Mesenchymal stem cell (in vitro differentiated cells and primary cell): Measurements from ENCODE around the gene GDPD3.

Source experiments
- DNase-seq: peaks from one replicate; pipeline ENCODE4 v3.0.0-alpha.2; 2013
- H2AFZ ChIP-seq: one replicate; pipeline ENCODE4 v1.6.1; 2013; ENCODE audit warnings: low read depth, mild to moderate bottlenecking, control low read depth, inconsistent platforms, low read length, moderate library complexity
- H2AK5ac ChIP-seq: 2 replicates; pipeline ENCODE4 v1.6.1; 2013; ENCODE audit warnings: low read length, moderate library complexity, mild to moderate bottlenecking, inconsistent platforms; ENCODE audit not compliant: severe bottlenecking
- H2BK120ac ChIP-seq: one replicate; pipeline ENCODE4 v1.6.1; 2013; ENCODE audit warnings: low read depth, mild to moderate bottlenecking, inconsistent platforms, low read length, moderate library complexity
- H2BK12ac ChIP-seq, 2 experiments: one replicate each; pipeline ENCODE4 v1.6.1; 2013; ENCODE audit warnings: inconsistent platforms in 2 of 2, low read length in 2 of 2, mild to moderate bottlenecking in 2 of 2, moderate library complexity in 2 of 2, control low read depth in 1 of 2
- H2BK15ac ChIP-seq: one replicate; pipeline ENCODE4 v1.6.1; 2013; ENCODE audit warnings: mild to moderate bottlenecking, low read depth, inconsistent platforms; ENCODE audit not compliant: poor library complexity, severe bottlenecking
- H2BK5ac ChIP-seq: 2 replicates; pipeline ENCODE4 v1.6.1; 2013; ENCODE audit warnings: low read depth, mild to moderate bottlenecking, low read length, control low read depth, inconsistent platforms; ENCODE audit not compliant: poor library complexity, severe bottlenecking
- H3K14ac ChIP-seq, 2 experiments: one replicate each; pipeline ENCODE4 v1.6.1; 2013; ENCODE audit warnings: inconsistent platforms in 2 of 2, low read length in 2 of 2, control low read depth in 1 of 2, mild to moderate bottlenecking in 1 of 2, moderate library complexity in 1 of 2
- H3K18ac ChIP-seq, 2 experiments: one replicate each; pipeline ENCODE4 v1.6.1; 2013; ENCODE audit warnings: inconsistent platforms in 2 of 2, low read length in 2 of 2, control low read depth in 1 of 2, low read depth in 1 of 2, mild to moderate bottlenecking in 1 of 2
- H3K23ac ChIP-seq, 2 experiments: one replicate each; pipeline ENCODE4 v1.6.1; 2013; ENCODE audit warnings: inconsistent platforms in 2 of 2, low read length in 2 of 2, mild to moderate bottlenecking in 2 of 2, moderate library complexity in 2 of 2, control low read depth in 1 of 2
- H3K27ac ChIP-seq: 2 replicates; pipeline ENCODE4 v1.5.1; 2013; ENCODE audit warnings: mild to moderate bottlenecking, moderate library complexity, low read length, control low read depth, inconsistent platforms; ENCODE audit not compliant: poor library complexity, severe bottlenecking
- H3K27me3 ChIP-seq, 2 experiments: 2 replicates each; pipeline versions ENCODE4 v1.6.1 to v1.7.0; 2013; ENCODE audit warnings: low read length in 2 of 2, mild to moderate bottlenecking in 2 of 2, moderate library complexity in 2 of 2, control low read depth in 1 of 2, inconsistent platforms in 1 of 2; ENCODE audit not compliant: control insufficient read depth in 1 of 2, insufficient read depth in 1 of 2
- H3K36me3 ChIP-seq, 2 experiments: 2 replicates each; pipeline versions ENCODE4 v1.6.1 to v1.7.0; 2013; ENCODE audit warnings: low read length in 2 of 2, control low read depth in 1 of 2, inconsistent platforms in 1 of 2, low read depth in 1 of 2, mild to moderate bottlenecking in 1 of 2; ENCODE audit not compliant: insufficient read depth in 2 of 2, control insufficient read depth in 1 of 2
- H3K4ac ChIP-seq, 2 experiments: one replicate each; pipeline ENCODE4 v1.6.1; 2013; ENCODE audit warnings: inconsistent platforms in 2 of 2, low read length in 2 of 2, mild to moderate bottlenecking in 2 of 2, moderate library complexity in 2 of 2, control low read depth in 1 of 2, low read depth in 1 of 2
- H3K4me1 ChIP-seq: 2 replicates; pipeline ENCODE4 v1.6.1; 2013; ENCODE audit warnings: low read depth, low read length, control low read depth; ENCODE audit not compliant: control insufficient read depth, insufficient read depth
- H3K4me2 ChIP-seq: 2 replicates; pipeline ENCODE4 v1.6.1; 2013; ENCODE audit warnings: low read length, mild to moderate bottlenecking, inconsistent platforms; ENCODE audit not compliant: poor library complexity, severe bottlenecking
- H3K4me3 ChIP-seq, 2 experiments: 2 replicates each; pipeline versions ENCODE4 v1.5.1 to v1.7.0; 2013; ENCODE audit warnings: low read length in 2 of 2, mild to moderate bottlenecking in 2 of 2, control low read depth in 1 of 2, low read depth in 1 of 2; ENCODE audit not compliant: insufficient read depth in 1 of 2
- H3K79me1 ChIP-seq: replicated peaks from 2 replicates; pipeline ENCODE4 v1.6.1; 2013; ENCODE audit warnings: mild to moderate bottlenecking, control low read depth, low read length, inconsistent platforms; ENCODE audit not compliant: poor library complexity, severe bottlenecking
- H3K9ac ChIP-seq: 2 replicates; pipeline ENCODE4 v1.7.0; 2013; ENCODE audit warnings: mild to moderate bottlenecking, low read length, moderate library complexity
- H3K9me3 ChIP-seq: 2 replicates; pipeline ENCODE4 v1.7.0; 2013; ENCODE audit warnings: mild to moderate bottlenecking, low read length; ENCODE audit not compliant: control insufficient read depth
- H4K8ac ChIP-seq: one replicate; pipeline ENCODE4 v1.6.1; 2013; ENCODE audit warnings: inconsistent platforms, mild to moderate bottlenecking, low read length, moderate library complexity
- H4K91ac ChIP-seq: one replicate; pipeline ENCODE4 v1.6.1; 2013; ENCODE audit warnings: mild to moderate bottlenecking, low read length, inconsistent platforms
- WGBS: methylation state at CpG from one replicate; pipeline ENCODE4 v1.1.7; 2013; ENCODE audit warnings: mixed read lengths; 5-methylcytosine and 5-hydroxymethylcytosine counted together

GDPD3 gene

DNA sequence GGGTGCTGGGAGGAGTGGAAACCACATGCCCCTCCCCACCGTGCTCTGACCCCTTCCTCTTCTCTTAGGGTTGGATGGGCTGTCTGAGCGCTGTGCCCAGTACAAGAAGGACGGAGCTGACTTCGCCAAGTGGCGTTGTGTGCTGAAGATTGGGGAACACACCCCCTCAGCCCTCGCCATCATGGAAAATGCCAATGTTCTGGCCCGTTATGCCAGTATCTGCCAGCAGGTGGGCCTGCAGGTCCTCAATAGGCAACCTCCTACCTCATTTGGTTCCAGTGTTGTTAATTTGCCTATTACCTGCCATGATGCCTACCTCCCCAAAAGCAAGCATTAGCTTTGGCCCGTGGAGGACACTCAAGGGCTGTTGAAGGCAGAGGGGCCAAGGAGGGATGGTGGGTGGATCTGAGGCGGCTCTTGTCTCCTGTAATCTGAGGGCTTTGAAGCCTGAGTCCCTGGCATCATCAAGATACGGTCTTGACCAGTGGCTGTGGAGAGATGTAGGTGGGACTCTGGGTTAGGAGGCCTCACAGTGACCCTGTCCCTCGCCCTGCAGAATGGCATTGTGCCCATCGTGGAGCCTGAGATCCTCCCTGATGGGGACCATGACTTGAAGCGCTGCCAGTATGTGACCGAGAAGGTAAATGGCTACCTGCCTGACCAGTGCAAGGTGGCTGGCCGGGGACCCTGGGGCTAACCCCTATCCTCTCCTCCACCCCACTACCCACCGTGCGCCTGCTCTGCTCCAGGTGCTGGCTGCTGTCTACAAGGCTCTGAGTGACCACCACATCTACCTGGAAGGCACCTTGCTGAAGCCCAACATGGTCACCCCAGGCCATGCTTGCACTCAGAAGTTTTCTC is 44.4 kb downstream of the GDPD3 start:
- Histone ChIP-seq H3K14ac (no peak overlapping the region), H2AK5ac (no peak overlapping the region), H2BK12ac (no peak overlapping the region), H2BK120ac (no peak overlapping the region), H3K4me3 (peak overlapping the region in 1 of 2 experiments; percentile 98), H3K27me3 (no peaks in the 10 kb centered on the region), H3K4ac (no peak overlapping the region), H3K9ac (peak overlapping the region; percentile 100), H3K9me3 (no peaks in the 10 kb centered on the region), H2AFZ (no peak overlapping the region), H2BK15ac (no peak overlapping the region), H3K4me1 (peaks cover 30% of the 10 kb centered on the region), H3K4me2 (no peak overlapping the region), H4K8ac (peak overlapping the region; percentile 5), H3K36me3 (peaks cover 64 to 68% of the 10 kb centered on the region in 2 experiments), H2BK5ac (no peak overlapping the region), H3K79me1 (peaks cover 10% of the 10 kb centered on the region), H4K91ac (no peak overlapping the region), H3K23ac (peak overlapping the region in 1 of 2 experiments; percentile 40), H3K18ac (no peak overlapping the region), H3K27ac (no peak overlapping the region)
- peak; percentile 59 for DNase-seq
- WGBS: 97% methylated on average over 17 of the region's 17 CpGs

DNA sequence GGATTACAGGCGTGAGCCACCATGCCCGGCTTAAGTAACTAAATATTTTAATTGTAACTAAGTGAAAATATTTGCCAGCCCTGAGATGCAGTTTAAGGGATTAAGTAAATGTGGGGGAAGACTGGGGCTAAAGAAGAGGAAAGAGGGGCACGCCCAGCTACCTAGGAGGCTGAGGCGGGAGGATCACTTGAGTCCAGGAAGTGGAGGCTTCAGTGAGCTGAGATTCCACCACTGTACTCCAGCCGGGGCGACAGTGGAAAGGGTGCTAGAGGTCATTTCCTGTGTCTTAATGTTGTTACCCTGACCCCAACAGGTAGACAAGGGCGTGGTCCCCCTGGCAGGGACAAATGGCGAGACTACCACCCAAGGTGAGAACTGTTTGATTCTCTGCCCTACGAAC is 45.0 kb downstream of the GDPD3 start:
- H3K23ac ChIP-seq: peak overlapping the region in 1 of 2 experiments; percentile 40
- H3K4me2 ChIP-seq: no peak overlapping the region
- H2AFZ ChIP-seq: no peak overlapping the region
- WGBS: 94% methylated on average over 9 of the region's 9 CpGs
- no peak overlapping the region for H2BK5ac ChIP-seq
- no peak overlapping the region for H2BK12ac ChIP-seq
- peak overlapping the region; percentile 14 to 98 for H3K4me3 ChIP-seq
- no peaks in the 10 kb centered on the region for H3K27me3 ChIP-seq
- peaks cover 60 to 65% of the 10 kb centered on the region in 2 experiments for H3K36me3 ChIP-seq
- no peak overlapping the region for H2BK120ac ChIP-seq
- H2BK15ac ChIP-seq: no peak overlapping the region
- H4K8ac ChIP-seq: peak overlapping the region; percentile 5
- H3K9me3 ChIP-seq: no peaks in the 10 kb centered on the region
- no peak overlapping the region for H3K27ac ChIP-seq
- no peak for DNase-seq
- H3K79me1 ChIP-seq: peaks cover 11% of the 10 kb centered on the region
- H3K9ac ChIP-seq: peak overlapping the region; percentile 100
- H3K4me1 ChIP-seq: peaks cover 36% of the 10 kb centered on the region
- H4K91ac ChIP-seq: no peak overlapping the region
- no peak overlapping the region for H3K18ac ChIP-seq
- H2AK5ac ChIP-seq: no peak overlapping the region
- H3K4ac ChIP-seq: no peak overlapping the region
- peak overlapping the region in 1 of 2 experiments; percentile 19 for H3K14ac ChIP-seq

DNA sequence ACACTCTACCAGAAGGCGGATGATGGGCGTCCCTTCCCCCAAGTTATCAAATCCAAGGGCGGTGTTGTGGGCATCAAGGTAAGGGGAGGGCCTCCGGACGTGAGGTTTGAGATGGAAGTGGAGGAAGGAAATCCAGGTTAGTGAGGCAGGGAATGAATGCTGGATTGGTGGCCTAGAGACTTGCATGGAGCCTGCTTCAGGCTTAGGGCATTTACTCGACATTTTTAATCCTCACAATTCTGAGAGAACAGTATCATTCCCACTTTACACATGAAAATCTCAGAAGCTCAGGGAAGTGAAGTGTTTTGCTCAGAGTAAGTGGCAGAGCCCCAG is 45.8 kb downstream of the GDPD3 start:
- H3K23ac ChIP-seq: no peak overlapping the region
- H3K79me1 ChIP-seq: peaks cover 12% of the 10 kb centered on the region
- H3K9ac ChIP-seq: peak overlapping the region; percentile 100
- H2BK15ac ChIP-seq: no peak overlapping the region
- no peak overlapping the region for H2BK12ac ChIP-seq
- no peak overlapping the region for H2BK5ac ChIP-seq
- H3K14ac ChIP-seq: no peak overlapping the region
- H3K9me3 ChIP-seq: no peaks in the 10 kb centered on the region
- H3K4me2 ChIP-seq: peak overlapping the region; percentile 98
- H2AK5ac ChIP-seq: no peak overlapping the region
- H3K36me3 ChIP-seq: peaks cover 53 to 59% of the 10 kb centered on the region in 2 experiments
- H3K4ac ChIP-seq: no peak overlapping the region
- no peak overlapping the region for H4K8ac ChIP-seq
- WGBS: 91% methylated on average over 6 of the region's 6 CpGs
- H3K4me3 ChIP-seq: peak overlapping the region; percentile 48 to 98
- H4K91ac ChIP-seq: no peak overlapping the region
- no peak overlapping the region for H2AFZ ChIP-seq
- H3K27ac ChIP-seq: no peak overlapping the region
- no peak overlapping the region for H3K18ac ChIP-seq
- no peak for DNase-seq
- peaks cover 36% of the 10 kb centered on the region for H3K4me1 ChIP-seq
- no peak overlapping the region for H2BK120ac ChIP-seq
- H3K27me3 ChIP-seq: no peaks in the 10 kb centered on the region

DNA sequence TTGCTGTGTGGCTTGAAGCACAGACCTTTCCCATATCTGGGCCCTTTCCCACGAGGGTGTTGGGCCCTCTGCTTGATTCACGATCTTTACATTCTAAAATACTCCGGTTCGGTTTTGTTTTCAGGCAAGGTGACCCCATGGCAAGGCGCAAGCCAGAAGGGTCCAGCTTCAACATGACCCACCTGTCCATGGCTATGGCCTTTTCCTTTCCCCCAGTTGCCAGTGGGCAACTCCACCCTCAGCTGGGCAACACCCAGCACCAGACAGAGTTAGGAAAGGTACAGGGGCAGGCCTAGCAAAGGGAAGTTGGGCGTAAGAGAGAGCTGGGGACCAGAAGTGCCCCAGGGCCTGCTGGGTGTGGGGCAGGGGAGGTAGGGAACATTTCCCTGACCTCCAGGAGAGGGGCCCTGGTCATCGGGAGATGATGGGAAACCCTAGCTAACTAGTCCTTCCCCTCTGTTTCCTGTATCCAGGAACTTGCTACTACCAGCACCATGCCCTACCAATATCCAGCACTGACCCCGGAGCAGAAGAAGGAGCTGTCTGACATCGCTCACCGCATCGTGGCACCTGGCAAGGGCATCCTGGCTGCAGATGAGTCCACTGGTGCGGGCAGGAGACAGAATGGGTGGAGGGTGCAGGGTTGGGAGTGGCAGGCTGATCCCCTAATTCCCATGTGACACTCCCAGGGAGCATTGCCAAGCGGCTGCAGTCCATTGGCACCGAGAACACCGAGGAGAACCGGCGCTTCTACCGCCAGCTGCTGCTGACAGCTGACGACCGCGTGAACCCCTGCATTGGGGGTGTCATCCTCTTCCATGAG is 46.4 kb downstream of the GDPD3 start:
- Histone ChIP-seq H3K4ac (peak overlapping the region in 1 of 2 experiments; percentile 44), H3K4me2 (peak overlapping the region; percentile 98), H2AK5ac (no peak overlapping the region), H4K8ac (no peak overlapping the region), H2BK12ac (peak overlapping the region in 1 of 2 experiments; percentile 29), H3K18ac (peak overlapping the region; percentile 48 to 100), H3K27ac (peak overlapping the region; percentile 93), H3K14ac (peak overlapping the region in 1 of 2 experiments; percentile 90), H3K23ac (peak overlapping the region in 1 of 2 experiments; percentile 35), H3K27me3 (no peaks in the 10 kb centered on the region), H2BK15ac (no peak overlapping the region), H3K4me1 (peaks cover 36% of the 10 kb centered on the region), H3K9ac (peak overlapping the region; percentile 100), H4K91ac (peak overlapping the region; percentile 65), H2AFZ (no peak overlapping the region), H3K36me3 (peaks cover 48 to 53% of the 10 kb centered on the region in 2 experiments), H3K79me1 (peaks cover 8% of the 10 kb centered on the region), H2BK5ac (peak overlapping the region; percentile 53), H3K9me3 (no peaks in the 10 kb centered on the region), H3K4me3 (peak overlapping the region; percentile 98), H2BK120ac (peak overlapping the region; percentile 42)
- DNase-seq: no peak
- 79% methylated on average over 21 of the region's 21 CpGs for WGBS
